IMR-90 (cell line): Measurements from ENCODE around the gene TROAP. TPM values are rescaled to one million over a fixed set of nuclear protein-coding genes. Genes with fewer than 3 reads are reported as not detected.

ENCODE experiments used
- ATAC-seq: fragments of 200-7000 bp; cut with Tn5 transposase; 2 replicates; pipeline ENCODE4 v1.9.1; 2020; ENCODE audit warnings: low read depth, mild to moderate bottlenecking, moderate library complexity
- BruUV-seq: library from RNA; stranded (reverse); fragments of 400-500 nt; replicated peaks from 2 replicates; lab custom pipeline; 2021; lab: Mats Ljungman, UMichigan
- CTCF ChIA-PET: fragments of 300-600 bp; formaldehyde crosslinking; extraction: SDS; loops from one replicate; lab custom pipeline; 2021; ENCODE audit warnings: antibody characterized with exemption; lab: Yijun Ruan, JAX
- POLR2A ChIA-PET: fragments of 300-600 bp; sonication (Branson Sonifier 250); formaldehyde crosslinking; loops from one replicate; lab custom pipeline; 2022; ENCODE audit warnings: antibody characterized with exemption; ENCODE audit not compliant: unreplicated experiment; lab: Charles Lee
- DNase-seq: peaks from one replicate; pipeline ENCODE4 v3.0.0; 2013
- H2AFZ ChIP-seq: replicated peaks from 2 replicates; pipeline ENCODE3; 2013; ENCODE audit warnings: low read length, mild to moderate bottlenecking; ENCODE audit not compliant: poor library complexity
- H2AK5ac ChIP-seq: 2 replicates; pipeline ENCODE4 v1.6.1; 2013; ENCODE audit warnings: low read depth, low read length, inconsistent platforms
- H2AK9ac ChIP-seq: replicated peaks from 2 replicates; pipeline ENCODE3; 2013; ENCODE audit warnings: mild to moderate bottlenecking, low read depth, low read length, moderate library complexity; ENCODE audit not compliant: poor library complexity
- H2BK120ac ChIP-seq: 2 replicates; pipeline ENCODE4 v1.6.1; 2013; ENCODE audit warnings: low read depth, low read length, inconsistent platforms
- H2BK15ac ChIP-seq: 3 replicates; pipeline ENCODE4 v1.6.1; 2013; ENCODE audit warnings: low read depth, low read length, inconsistent platforms
- H2BK20ac ChIP-seq: 2 replicates; pipeline ENCODE4 v1.6.1; 2013; ENCODE audit warnings: low read depth, mild to moderate bottlenecking, inconsistent platforms, low read length, moderate library complexity
- H2BK5ac ChIP-seq: 2 replicates; pipeline ENCODE4 v1.6.1; 2013; ENCODE audit warnings: mild to moderate bottlenecking, low read depth, low read length, inconsistent platforms; ENCODE audit not compliant: poor library complexity, severe bottlenecking
- H3K14ac ChIP-seq: replicated peaks from 2 replicates; pipeline ENCODE4 v1.6.1; 2013; ENCODE audit warnings: low read depth, low read length, inconsistent platforms
- H3K18ac ChIP-seq: 2 replicates; pipeline ENCODE4 v1.6.1; 2013; ENCODE audit warnings: low read depth, low read length, control low read depth
- H3K23ac ChIP-seq: 2 replicates; pipeline ENCODE4 v1.6.1; 2013; ENCODE audit warnings: low read depth, low read length, inconsistent platforms
- H3K27ac ChIP-seq: 2 replicates; pipeline ENCODE4 v1.5.1; 2013; ENCODE audit warnings: mild to moderate bottlenecking, control low read depth, low read length; ENCODE audit not compliant: insufficient read depth
- H3K27me3 ChIP-seq: 2 replicates; pipeline ENCODE4 v1.6.1; 2013; ENCODE audit warnings: low read length; ENCODE audit not compliant: control insufficient read depth, insufficient read depth
- H3K36me3 ChIP-seq: 2 replicates; pipeline ENCODE4 v1.6.1; 2013; ENCODE audit warnings: low read length, mixed read lengths; ENCODE audit not compliant: control insufficient read depth, insufficient read depth
- H3K4ac ChIP-seq: 2 replicates; pipeline ENCODE4 v1.6.1; 2013; ENCODE audit warnings: low read depth, low read length, inconsistent platforms
- H3K4me1 ChIP-seq: 2 replicates; pipeline ENCODE4 v1.6.1; 2013; ENCODE audit warnings: low read length, mixed read lengths; ENCODE audit not compliant: control insufficient read depth, insufficient read depth
- H3K4me2 ChIP-seq: 2 replicates; pipeline ENCODE4 v1.6.1; 2013; ENCODE audit warnings: low read depth, mild to moderate bottlenecking, control low read depth, low read length, moderate library complexity
- H3K4me3 ChIP-seq: 2 replicates; pipeline ENCODE4 v1.5.1; 2013; ENCODE audit warnings: low read depth, mild to moderate bottlenecking, control low read depth, low read length, moderate library complexity; ENCODE audit not compliant: insufficient read depth
- H3K56ac ChIP-seq: 2 replicates; pipeline ENCODE4 v1.6.1; 2013; ENCODE audit warnings: low read length, inconsistent platforms; ENCODE audit not compliant: insufficient read depth; ENCODE audit errors: extremely low read depth
- H3K79me1 ChIP-seq, 2 experiments: 2 replicates each; pipeline ENCODE4 v1.6.1; 2013; ENCODE audit warnings: low read length in 2 of 2, inconsistent platforms in 1 of 2, low read depth in 1 of 2
- H3K9ac ChIP-seq: 2 replicates; pipeline ENCODE4 v1.6.1; 2013; ENCODE audit warnings: low read depth, low read length, control low read depth
- H3K9me1 ChIP-seq: 2 replicates; pipeline ENCODE4 v1.6.1; 2013; ENCODE audit warnings: low read length, inconsistent platforms; ENCODE audit not compliant: insufficient read depth
- H3K9me3 ChIP-seq: 2 replicates; pipeline ENCODE4 v1.6.1; 2013; ENCODE audit warnings: low read length; ENCODE audit not compliant: control insufficient read depth, insufficient read depth
- H4K20me1 ChIP-seq: 2 replicates; pipeline ENCODE4 v1.6.1; 2013; ENCODE audit warnings: low read length, inconsistent platforms; ENCODE audit not compliant: insufficient read depth
- H4K5ac ChIP-seq: 2 replicates; pipeline ENCODE4 v1.6.1; 2013; ENCODE audit warnings: mild to moderate bottlenecking, low read depth, low read length, control low read depth
- H4K8ac ChIP-seq, 2 experiments: 2 replicates each; pipeline ENCODE4 v1.6.1; 2013; ENCODE audit warnings: low read depth in 2 of 2, low read length in 2 of 2, control low read depth in 1 of 2, inconsistent platforms in 1 of 2
- H4K91ac ChIP-seq: 2 replicates; pipeline ENCODE4 v1.6.1; 2013; ENCODE audit warnings: low read depth, low read length, inconsistent platforms; ENCODE audit not compliant: insufficient read depth
- CHD1 ChIP-seq: IDR thresholded peaks from 2 replicates; pipeline ENCODE4 v1.6.1; 2012; ENCODE audit warnings: low read depth, low read length, improper control_type of control experiment
- FOS ChIP-seq: fragments of 150-350 bp; IDR thresholded peaks from 2 replicates; pipeline ENCODE4 v1.6.1; 2016; ENCODE audit warnings: low read depth, low read length
- MAFK ChIP-seq: IDR thresholded peaks from 2 replicates; pipeline ENCODE4 v1.6.1; 2012; ENCODE audit warnings: low read depth, low read length, improper control_type of control experiment
- MAZ ChIP-seq: IDR thresholded peaks from 2 replicates; pipeline ENCODE4 v1.6.1; 2012; ENCODE audit warnings: low read depth, mild to moderate bottlenecking, low read length, improper control_type of control experiment, moderate library complexity, borderline replicate concordance
- MXI1 ChIP-seq: IDR thresholded peaks from 2 replicates; pipeline ENCODE4 v1.6.1; 2012; ENCODE audit warnings: low read depth, mild to moderate bottlenecking, low read length, moderate library complexity, borderline replicate concordance
- NFE2L2 ChIP-seq: fragments of 150-350 bp; IDR thresholded peaks from 2 replicates; pipeline ENCODE4 v1.6.1; 2016; ENCODE audit warnings: low read depth, mild to moderate bottlenecking, low read length
- POLR2A ChIP-seq: IDR thresholded peaks from 2 replicates; pipeline ENCODE4 v1.6.1; 2012; ENCODE audit warnings: mild to moderate bottlenecking, low read depth, low read length
- RAD21 ChIP-seq: IDR thresholded peaks from 2 replicates; pipeline ENCODE4 v1.6.1; 2012; ENCODE audit warnings: low read length, improper control_type of control experiment
- RCOR1 ChIP-seq: IDR thresholded peaks from 2 replicates; pipeline ENCODE4 v1.6.1; 2012; ENCODE audit warnings: mild to moderate bottlenecking, low read length, improper control_type of control experiment; ENCODE audit not compliant: insufficient replicate concordance
- WGBS, 2 experiments: methylation state at CpG; one replicate each; pipeline versions ENCODE4 v1.1.5 to v1.1.7; 2013; ENCODE audit warnings: missing lambda C conversion rate in 2 of 2; ENCODE audit not compliant: insufficient read length in 1 of 2; ENCODE audit errors: extremely low coverage in 2 of 2; 5-methylcytosine and 5-hydroxymethylcytosine counted together
- dilution Hi-C: fragments of 300-500 bp; cut with HindIII; formaldehyde crosslinking; loops from one replicate; pipeline ENCODE4 v1.14.3; 2018; ENCODE audit warnings: low sequenced_read_pairs; ENCODE audit not compliant: unreplicated experiment
- in situ Hi-C: fragments of 300-500 bp; cut with MboI; formaldehyde crosslinking; loops from 3 replicates; pipeline ENCODE4 v1.14.3; 2019; ENCODE audit warnings: low sequenced_read_pairs, inconsistent platforms, mixed read lengths
- intact Hi-C: fragments of 100-400 bp; cut with micrococcal nuclease; formaldehyde crosslinking; loops from 2 replicates; pipeline ENCODE4 v1.10.0; 2022
- polyA plus RNA-seq, 3 experiments: library from polyadenylated mRNA; depleted of rRNA; stranded (reverse); fragments of >200 nt; gene quantifications; 2 replicates each; pipeline ENCODE4 v1.2.3, GENCODE V29; 2012; ENCODE audit warnings: low replicate concordance in 1 of 3
- total RNA-seq: library from RNA; depleted of rRNA; stranded (reverse); fragments of >200 nt; gene quantifications from 2 replicates; pipeline ENCODE4 v1.2.3, GENCODE V29; 2012
- TF ChIP-seq, protein P1 (sequence below): fragments of 150-350 bp; IDR thresholded peaks from 2 replicates; pipeline ENCODE4 v1.6.1; 2017; ENCODE audit warnings: mild to moderate bottlenecking, antibody characterized with exemption, low read length, low read depth
- TF ChIP-seq, protein P2 (sequence below): conservative IDR thresholded peaks from 2 replicates; pipeline ENCODE4 v1.5.1; 2012; ENCODE audit warnings: mild to moderate bottlenecking, low read depth, low read length, improper control_type of control experiment

TROAP gene
- total and polyA plus RNA-seq, 2 of the 4 experiments (the other 2 are of a cell fraction): 21.5 to 29.3 TPM

DNA sequence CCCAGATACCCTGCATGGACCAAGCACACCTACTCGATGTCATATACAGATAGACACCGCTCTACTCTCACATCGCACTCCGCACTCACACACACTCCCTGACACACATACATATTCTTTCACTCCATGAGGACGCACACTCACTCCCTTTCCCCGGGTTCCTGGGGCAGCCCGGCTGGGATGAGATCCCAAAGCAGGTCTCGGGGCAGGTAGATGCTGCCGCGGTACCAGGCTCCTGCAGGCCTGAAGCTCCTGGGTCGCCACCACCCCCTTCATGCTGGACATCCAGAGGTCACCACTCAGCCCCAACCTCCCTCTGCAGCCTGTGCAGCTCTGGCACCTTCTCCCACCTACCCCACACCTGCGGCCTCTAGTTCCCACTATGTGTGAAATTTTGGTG lies 11.6 kb downstream of the TROAP start:
- Histone ChIP-seq H3K23ac (no peak overlapping the region), H3K4ac (no peak overlapping the region), H3K27me3 (peaks cover 51% of the 10 kb centered on the region), H3K4me3 (no peak overlapping the region), H4K91ac (no peak overlapping the region), H4K5ac (no peak overlapping the region), H2BK120ac (no peak overlapping the region), H3K9me1 (no peaks in the 10 kb centered on the region), H2BK5ac (no peak overlapping the region), H3K79me1 (no peaks in the 10 kb centered on the region), H2BK20ac (no peak overlapping the region), H4K8ac (no peak overlapping the region), H3K4me1 (no peaks in the 10 kb centered on the region), H3K4me2 (no peak overlapping the region), H4K20me1 (no peaks in the 10 kb centered on the region), H3K14ac (no peak overlapping the region), H3K36me3 (0 out of 2 replicates have a peak, but pooled peaks cover 1% of the 10 kb centered on the region), H2BK15ac (no peak overlapping the region), H2AK5ac (no peak overlapping the region), H3K27ac (no peak overlapping the region), H2AFZ (peak overlapping the region; percentile 8), H3K9ac (no peak overlapping the region), H2AK9ac (no peak overlapping the region), H3K56ac (no peak overlapping the region), H3K18ac (no peak overlapping the region), H3K9me3 (no peaks in the 10 kb centered on the region)
- 60% methylated on average over 1 of the region's 12 CpGs; no CpG with 5 or more reads in 1 of the 2 experiments for WGBS, 2 experiments
- DNase-seq (no peak), ATAC-seq (no peak)
- ChIA-PET POLR2A (no interaction called here), CTCF (interaction anchor here (1.2 kb wide), 1 partner anchor 23 kb away, joined by 4 read pairs; no protein-coding TSS in a partner anchor)
- TF ChIP-seq FOS (no peak), MAFK (no peak), MXI1 (no peak), NFE2L2 (no peak), CHD1 (no peak), RAD21 (no peak), MAZ (no peak), POLR2A (no peak), RCOR1 (no peak)
- TF ChIP-seq, protein P1, sequence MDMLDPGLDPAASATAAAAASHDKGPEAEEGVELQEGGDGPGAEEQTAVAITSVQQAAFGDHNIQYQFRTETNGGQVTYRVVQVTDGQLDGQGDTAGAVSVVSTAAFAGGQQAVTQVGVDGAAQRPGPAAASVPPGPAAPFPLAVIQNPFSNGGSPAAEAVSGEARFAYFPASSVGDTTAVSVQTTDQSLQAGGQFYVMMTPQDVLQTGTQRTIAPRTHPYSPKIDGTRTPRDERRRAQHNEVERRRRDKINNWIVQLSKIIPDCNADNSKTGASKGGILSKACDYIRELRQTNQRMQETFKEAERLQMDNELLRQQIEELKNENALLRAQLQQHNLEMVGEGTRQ: no peak
- TF ChIP-seq, protein P2, sequence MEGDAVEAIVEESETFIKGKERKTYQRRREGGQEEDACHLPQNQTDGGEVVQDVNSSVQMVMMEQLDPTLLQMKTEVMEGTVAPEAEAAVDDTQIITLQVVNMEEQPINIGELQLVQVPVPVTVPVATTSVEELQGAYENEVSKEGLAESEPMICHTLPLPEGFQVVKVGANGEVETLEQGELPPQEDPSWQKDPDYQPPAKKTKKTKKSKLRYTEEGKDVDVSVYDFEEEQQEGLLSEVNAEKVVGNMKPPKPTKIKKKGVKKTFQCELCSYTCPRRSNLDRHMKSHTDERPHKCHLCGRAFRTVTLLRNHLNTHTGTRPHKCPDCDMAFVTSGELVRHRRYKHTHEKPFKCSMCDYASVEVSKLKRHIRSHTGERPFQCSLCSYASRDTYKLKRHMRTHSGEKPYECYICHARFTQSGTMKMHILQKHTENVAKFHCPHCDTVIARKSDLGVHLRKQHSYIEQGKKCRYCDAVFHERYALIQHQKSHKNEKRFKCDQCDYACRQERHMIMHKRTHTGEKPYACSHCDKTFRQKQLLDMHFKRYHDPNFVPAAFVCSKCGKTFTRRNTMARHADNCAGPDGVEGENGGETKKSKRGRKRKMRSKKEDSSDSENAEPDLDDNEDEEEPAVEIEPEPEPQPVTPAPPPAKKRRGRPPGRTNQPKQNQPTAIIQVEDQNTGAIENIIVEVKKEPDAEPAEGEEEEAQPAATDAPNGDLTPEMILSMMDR: no peak
- dilution Hi-C loops: no loop called here
- in situ Hi-C loops: no loop called here
- BruUV-seq: no TSS peak
- intact Hi-C loops: no loop called here
